Kidney tubule cell (primary cell): ENCODE measurements around the gene SH3BGRL3.
"Not testable (repeated sequence)": the region's sequence is repeated elsewhere in the genome, so short reads cannot be mapped to it uniquely, and the experiment has no call there.

Experiments
- DNase-seq: peaks from one replicate; pipeline ENCODE4 v3.0.0-alpha.2; 2018; ENCODE audit warnings: low spot score

The SH3BGRL3 gene

DNA sequence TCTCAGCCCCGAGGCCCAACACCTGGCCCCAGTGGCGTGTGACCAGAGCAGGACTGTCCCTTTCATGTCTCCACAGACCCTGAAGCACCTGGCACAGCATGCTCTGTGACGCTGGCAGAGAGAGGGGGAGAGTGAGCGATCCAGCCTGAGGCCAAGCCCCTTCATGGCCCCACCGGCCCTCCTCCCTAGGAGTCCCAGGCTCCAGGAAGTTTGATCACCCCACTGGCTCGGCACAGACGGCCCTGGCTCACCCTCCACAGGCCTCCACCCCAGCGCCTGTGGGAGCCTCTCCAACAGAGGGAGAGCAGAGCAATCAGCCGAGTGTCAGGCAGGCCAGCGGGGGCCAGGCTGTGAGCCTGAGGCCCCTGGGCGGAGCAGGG, 11.0 kb downstream of the SH3BGRL3 start:
- DNase-seq: no peak

DNA sequence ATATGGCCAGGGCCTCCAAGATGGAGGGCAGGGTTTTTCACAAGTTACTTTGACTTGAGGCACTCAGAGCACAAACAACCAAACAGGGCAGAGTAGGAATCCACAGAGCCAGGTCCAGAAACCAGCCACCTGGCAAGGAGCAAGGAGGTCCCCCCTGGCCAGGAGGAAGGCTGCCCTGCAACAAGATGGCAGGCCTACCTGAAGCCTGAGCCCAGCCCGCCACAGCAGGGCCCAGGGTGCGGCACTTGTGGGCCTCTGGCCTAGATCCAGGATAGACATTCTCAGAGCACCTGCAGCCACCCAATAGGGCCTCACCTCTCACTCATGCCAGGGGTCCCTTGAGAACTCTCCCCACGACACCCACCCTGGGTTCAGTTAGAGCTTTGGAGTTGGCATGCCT, 11.5 kb downstream of the SH3BGRL3 start:
- no peak for DNase-seq

DNA sequence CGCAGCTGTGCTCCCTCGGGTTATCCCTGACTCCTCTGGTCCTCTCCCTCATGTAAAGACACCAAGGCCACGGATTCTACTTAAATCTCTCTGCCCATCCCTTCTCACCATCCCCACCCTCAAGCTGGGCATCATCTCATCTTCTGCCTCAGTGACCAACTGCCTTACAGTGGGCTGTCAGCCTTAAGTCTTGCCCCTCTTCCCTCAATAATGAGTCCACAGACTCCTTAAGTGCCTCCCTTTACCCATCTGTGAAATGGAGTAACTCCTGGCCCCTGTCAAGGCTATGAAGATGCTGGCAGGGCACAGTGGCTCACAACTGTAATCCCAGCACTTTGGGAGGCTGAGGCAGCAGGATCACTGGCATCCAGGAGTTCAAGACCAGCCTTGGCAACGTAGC, 12.1 kb downstream of the SH3BGRL3 start:
- DNase-seq: no peak

- DNase-seq: not testable (repeated sequence)
Observed at GRCh38 chr1:26292735-26293134, 12.8 kb downstream of the SH3BGRL3 start.

DNA sequence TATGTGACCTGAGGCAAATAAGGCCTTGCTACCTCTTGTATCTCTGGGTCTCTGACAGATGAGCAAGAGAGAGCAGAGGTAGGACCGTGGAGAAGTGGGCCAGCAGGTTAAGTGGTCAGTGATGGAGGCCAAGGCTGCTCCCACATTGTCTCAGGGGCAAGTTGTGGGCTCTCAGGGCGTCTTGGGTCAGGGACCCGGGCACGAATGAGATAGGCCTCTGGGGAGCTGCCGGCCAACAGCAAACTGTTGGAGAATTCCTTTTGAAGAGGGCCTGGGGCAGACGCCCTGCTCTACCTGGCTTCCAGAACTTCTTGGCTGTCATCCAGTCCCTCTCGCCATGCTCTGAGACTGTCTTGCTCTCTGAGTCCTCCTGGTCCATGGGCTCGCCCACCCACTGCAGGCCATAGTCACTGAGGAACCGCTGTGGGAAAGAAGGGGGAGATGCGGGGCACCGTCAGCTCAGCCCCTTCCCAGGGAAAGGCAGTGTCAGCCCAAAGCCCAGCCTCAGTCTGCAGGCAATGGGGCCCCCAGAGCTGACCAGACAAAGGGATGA, 14.1 kb downstream of the SH3BGRL3 start:
- no peak for DNase-seq

DNA sequence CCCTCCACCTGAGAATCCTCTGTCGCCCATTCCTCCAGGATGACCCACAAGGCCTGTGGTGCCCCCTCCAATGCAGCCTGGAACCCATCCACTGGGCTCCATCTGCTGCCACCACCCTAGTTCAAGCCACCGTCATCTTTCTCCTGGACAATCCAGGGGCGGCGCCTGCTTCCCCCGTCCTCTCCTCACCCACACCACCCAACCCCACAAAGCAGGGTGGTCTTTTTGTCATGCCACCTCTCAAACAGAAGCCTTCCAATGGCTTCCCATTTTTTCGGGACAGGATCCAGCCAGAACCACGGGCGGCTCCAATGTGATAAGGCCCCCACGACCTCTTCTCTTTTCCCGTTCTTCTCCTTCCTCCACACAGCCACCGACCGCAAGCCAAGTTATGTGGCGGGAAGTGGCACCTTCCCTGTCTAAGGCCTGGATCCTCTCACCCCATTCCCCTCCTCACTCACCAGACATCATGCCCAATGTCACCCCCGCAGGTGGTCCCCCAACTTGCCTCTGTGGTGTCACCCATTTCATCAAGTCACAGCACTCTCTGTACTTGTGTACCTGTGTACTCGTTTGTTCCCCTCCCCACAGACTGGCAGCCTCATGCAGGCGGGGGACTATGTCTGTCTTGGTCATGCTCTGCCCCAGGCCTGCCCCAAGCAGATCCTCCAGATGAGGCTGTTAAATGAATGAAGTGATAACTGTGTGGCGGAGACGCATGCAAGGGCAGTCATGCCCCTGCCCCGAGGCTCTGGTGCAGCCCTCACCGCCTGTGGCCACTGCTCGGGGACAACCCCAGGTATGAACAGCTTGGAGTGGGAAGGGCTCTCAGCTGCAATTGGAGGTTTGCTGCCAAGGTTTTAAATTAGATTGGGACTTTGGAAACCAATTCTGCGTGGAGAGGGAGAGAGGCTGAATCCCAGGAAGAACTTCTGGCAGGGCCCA, 15.6 kb downstream of the SH3BGRL3 start:
- no peak for DNase-seq

- no peak for DNase-seq
Observed at GRCh38 chr1:26296340-26297056, 16.6 kb downstream of the SH3BGRL3 start.

GRCh38 chr1:26297057-26297790, 17.3 kb downstream of the SH3BGRL3 start:
- DNase-seq: no peak

- peak; percentile 43 for DNase-seq
Observed at GRCh38 chr1:26297791-26298124, 17.9 kb downstream of the SH3BGRL3 start.

DNA sequence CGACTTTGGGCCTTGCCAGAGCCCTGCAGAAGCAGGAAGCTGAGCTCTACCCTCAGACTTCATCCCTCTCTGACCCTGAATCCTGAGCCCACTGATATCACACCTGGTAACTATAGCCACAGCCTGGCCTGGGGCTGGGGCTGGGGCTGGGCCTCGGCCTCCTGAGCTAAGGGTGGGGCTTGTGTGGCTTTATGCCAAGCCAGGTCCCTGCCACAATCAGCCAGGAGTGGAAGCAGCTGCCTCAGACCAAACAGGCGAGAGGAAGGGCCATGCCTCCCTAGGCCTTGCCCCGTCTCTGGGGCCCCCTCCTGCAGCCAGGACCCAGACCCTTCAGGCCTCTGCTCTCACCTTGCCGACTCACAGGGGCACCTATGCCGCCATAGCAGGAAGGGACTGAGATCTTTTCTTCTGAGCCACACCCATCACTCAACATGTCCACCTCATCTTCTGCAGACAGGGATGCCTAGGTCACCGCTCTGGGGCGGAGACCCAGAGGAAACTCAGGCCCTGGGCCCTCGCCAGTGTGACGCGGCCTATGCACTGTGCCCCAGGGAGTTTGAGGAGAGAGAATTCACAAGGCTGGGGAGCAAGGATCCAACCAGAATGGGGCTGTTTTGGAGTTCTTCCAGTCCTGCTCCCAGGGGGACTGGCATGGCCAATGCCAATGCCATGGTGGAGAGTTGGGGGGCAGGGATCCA, 20.8 kb downstream of the SH3BGRL3 start:
- no peak for DNase-seq

DNA sequence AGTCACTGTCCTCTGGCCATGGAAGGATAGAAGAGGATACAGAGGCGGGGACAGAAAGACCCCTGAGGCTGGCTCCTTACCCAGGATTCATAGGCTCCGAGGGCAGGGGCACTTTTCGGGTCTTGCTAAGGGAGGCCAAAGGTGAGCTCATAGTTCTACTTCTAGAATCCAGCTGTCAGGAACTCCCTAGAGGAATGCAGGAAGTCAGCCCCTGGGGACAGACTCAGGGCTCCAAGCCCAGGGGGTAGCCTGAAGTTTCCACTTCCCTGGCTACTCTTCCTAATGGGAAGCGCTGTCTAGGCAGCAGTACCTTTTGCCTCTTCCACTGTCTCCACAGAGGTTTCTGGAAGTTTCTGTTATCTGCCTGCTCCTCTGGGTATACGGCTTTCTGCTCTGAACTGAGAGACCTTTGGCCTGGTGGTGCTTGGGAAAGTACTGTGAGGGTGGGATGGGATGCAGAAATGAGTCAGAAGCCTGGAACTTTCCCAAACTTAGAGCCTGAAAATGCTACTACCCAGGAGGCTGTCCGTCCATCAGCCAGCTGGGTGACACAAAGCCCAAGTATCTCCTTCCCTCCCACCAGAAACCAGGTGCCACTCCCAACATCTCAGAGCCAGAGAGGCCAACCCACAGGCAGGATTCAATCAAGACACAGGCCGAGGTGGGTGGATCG, 23.0 kb downstream of the SH3BGRL3 start:
- peak; percentile 91 for DNase-seq

GRCh38 chr1:26305667-26306289, 25.9 kb downstream of the SH3BGRL3 start:
- no peak for DNase-seq

DNA sequence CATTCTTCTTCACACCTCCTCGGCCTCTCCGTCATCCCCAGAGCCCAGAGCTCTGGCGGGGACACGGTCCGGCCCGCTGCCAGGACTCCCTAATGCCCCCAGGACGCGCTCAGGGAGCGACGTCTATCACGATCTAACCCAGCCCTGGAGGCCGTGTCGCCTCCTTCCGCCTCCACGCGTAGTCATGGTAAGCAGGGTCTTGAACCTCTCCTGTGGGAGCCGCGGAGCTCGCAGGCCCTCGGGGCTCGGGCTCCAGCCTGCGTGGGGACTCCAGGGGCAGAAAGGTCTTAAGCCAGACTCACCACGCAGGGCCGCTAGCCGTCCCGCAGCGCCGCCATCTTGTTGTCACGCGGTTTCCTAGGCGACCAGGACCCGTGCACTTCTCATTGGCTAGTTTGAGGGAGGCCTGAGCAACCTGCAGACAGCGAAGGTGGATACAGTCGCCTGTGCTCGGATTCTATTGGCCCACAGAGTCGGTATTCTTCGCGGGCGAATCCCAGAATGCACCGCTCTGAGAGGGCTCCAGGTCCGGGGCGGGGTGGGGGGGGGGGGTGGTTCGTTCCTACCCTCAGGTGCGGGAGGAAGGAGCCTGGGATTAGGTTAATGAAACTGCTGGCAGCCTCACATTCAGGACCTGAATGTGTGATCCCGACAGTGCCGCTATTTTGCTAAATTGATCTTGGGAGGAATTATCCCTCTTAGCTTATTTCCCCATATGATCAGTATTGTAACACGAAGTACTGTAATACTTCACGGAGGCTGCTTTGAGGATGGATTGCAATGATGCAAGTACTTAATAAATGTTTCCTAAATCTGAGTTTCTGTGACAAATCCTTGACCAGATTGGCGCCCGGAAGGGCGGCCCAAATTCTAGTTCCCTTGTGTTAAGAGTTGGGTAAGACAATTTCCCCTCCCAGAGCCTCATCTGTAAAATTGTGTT, 26.7 kb downstream of the SH3BGRL3 start, which contains the start of gene UBXN11:
Gene UBXN11, minus strand, starts transcription at position 347 of the 940 bp plus-strand sequence. CDS start 3,753 bp downstream, outside the sequence.
- DNase-seq: peak; percentile 98

- DNase-seq: no peak
Observed at GRCh38 chr1:26307363-26307781, 27.5 kb downstream of the SH3BGRL3 start.

GRCh38 chr1:26307966-26308899, 28.3 kb downstream of the SH3BGRL3 start:
- not testable (repeated sequence) for DNase-seq

- no peak for DNase-seq
Observed at GRCh38 chr1:26314501-26314900, 34.6 kb downstream of the SH3BGRL3 start.

GRCh38 chr1:26315874-26316850, 36.3 kb downstream of the SH3BGRL3 start:
- no peak for DNase-seq
